DOHH2 (cell line): ENCODE results near the gene KCNH6.

Experiments used
- H3F3A ChIP-seq: fragments of 200-600 bp; sonication (generic), shearing (Covaris generic); 2 replicates; pipeline ENCODE4 v1.6.0; 2016; ENCODE audit warnings: antibody characterized with exemption, mild to moderate bottlenecking; ENCODE audit not compliant: control insufficient read depth, insufficient read depth
- H3K27ac ChIP-seq: fragments of 200-600 bp; sonication (generic); 2 replicates; pipeline ENCODE4 v1.5.1; 2014; ENCODE audit warnings: low read depth, mild to moderate bottlenecking, low read length, moderate library complexity
- H3K27me3 ChIP-seq: fragments of 200-600 bp; sonication (generic); 2 replicates; pipeline ENCODE4 v1.6.1; 2014; ENCODE audit warnings: mild to moderate bottlenecking, low read length, mixed read lengths; ENCODE audit not compliant: control insufficient read depth
- H3K36me3 ChIP-seq: fragments of 200-600 bp; sonication (generic); 2 replicates; pipeline ENCODE4 v1.6.1; 2014; ENCODE audit warnings: mild to moderate bottlenecking, low read length, moderate library complexity, mixed read lengths; ENCODE audit not compliant: control insufficient read depth
- H3K4me1 ChIP-seq: fragments of 200-600 bp; sonication (generic); 2 replicates; pipeline ENCODE4 v1.6.1; 2014; ENCODE audit warnings: mild to moderate bottlenecking, low read length, mixed read lengths; ENCODE audit not compliant: control insufficient read depth
- H3K4me2 ChIP-seq: fragments of 200-600 bp; sonication (generic); 2 replicates; pipeline ENCODE4 v1.6.0; 2014; ENCODE audit warnings: mild to moderate bottlenecking, low read length, moderate library complexity
- H3K4me3 ChIP-seq: fragments of 200-600 bp; sonication (generic); 2 replicates; pipeline ENCODE4 v1.5.1; 2014; ENCODE audit warnings: mild to moderate bottlenecking, low read length, mixed read lengths
- H3K79me2 ChIP-seq: fragments of 200-600 bp; sonication (generic); 2 replicates; pipeline ENCODE4 v1.6.1; 2014; ENCODE audit warnings: mild to moderate bottlenecking, low read length, mixed read lengths; ENCODE audit not compliant: control insufficient read depth
- H3K9me2 ChIP-seq: fragments of 200-600 bp; sonication (generic); replicated peaks from 2 replicates; pipeline ENCODE4 v1.6.1; 2014; ENCODE audit warnings: mild to moderate bottlenecking, low read length, mixed read lengths; ENCODE audit not compliant: control insufficient read depth
- H3K9me3 ChIP-seq: fragments of 200-600 bp; sonication (generic); 2 replicates; pipeline ENCODE4 v1.6.1; 2014; ENCODE audit warnings: antibody characterized with exemption, low read length, mixed read lengths; ENCODE audit not compliant: control insufficient read depth, insufficient read depth
- H4K20me1 ChIP-seq: fragments of 200-600 bp; sonication (generic); 2 replicates; pipeline ENCODE4 v1.6.0; 2014; ENCODE audit warnings: low read depth, mild to moderate bottlenecking, antibody characterized with exemption, low read length, moderate library complexity; ENCODE audit not compliant: control insufficient read depth, insufficient read depth
- EZH2phosphoT487 ChIP-seq: fragments of 200-600 bp; sonication (generic); IDR thresholded peaks from 2 replicates; pipeline ENCODE4 v1.6.1; 2017; ENCODE audit warnings: borderline replicate concordance, mild to moderate bottlenecking, antibody characterized with exemption, low read length, moderate library complexity, mixed read lengths
- TF ChIP-seq, protein P1 (sequence below): fragments of 200-600 bp; sonication (generic); IDR thresholded peaks from one replicate; pipeline ENCODE4 v1.5.1; 2014; ENCODE audit warnings: antibody characterized with exemption, mild to moderate bottlenecking, low read depth, low read length; ENCODE audit not compliant: poor library complexity, severe bottlenecking

Gene KCNH6

GRCh38 chr17:63546308-63547082 is 23.3 kb downstream of the KCNH6 start:
- no peak overlapping the region for H3K27ac ChIP-seq
- H3K4me2 ChIP-seq = no peak overlapping the region
- no peaks in the 10 kb centered on the region for H3K27me3 ChIP-seq
- H4K20me1 ChIP-seq = no peaks in the 10 kb centered on the region
- peaks cover 6% of the 10 kb centered on the region for H3K36me3 ChIP-seq
- H3K9me2 ChIP-seq = no peaks in the 10 kb centered on the region
- no peak for TF ChIP-seq EZH2phosphoT487
- TF ChIP-seq, protein P1, sequence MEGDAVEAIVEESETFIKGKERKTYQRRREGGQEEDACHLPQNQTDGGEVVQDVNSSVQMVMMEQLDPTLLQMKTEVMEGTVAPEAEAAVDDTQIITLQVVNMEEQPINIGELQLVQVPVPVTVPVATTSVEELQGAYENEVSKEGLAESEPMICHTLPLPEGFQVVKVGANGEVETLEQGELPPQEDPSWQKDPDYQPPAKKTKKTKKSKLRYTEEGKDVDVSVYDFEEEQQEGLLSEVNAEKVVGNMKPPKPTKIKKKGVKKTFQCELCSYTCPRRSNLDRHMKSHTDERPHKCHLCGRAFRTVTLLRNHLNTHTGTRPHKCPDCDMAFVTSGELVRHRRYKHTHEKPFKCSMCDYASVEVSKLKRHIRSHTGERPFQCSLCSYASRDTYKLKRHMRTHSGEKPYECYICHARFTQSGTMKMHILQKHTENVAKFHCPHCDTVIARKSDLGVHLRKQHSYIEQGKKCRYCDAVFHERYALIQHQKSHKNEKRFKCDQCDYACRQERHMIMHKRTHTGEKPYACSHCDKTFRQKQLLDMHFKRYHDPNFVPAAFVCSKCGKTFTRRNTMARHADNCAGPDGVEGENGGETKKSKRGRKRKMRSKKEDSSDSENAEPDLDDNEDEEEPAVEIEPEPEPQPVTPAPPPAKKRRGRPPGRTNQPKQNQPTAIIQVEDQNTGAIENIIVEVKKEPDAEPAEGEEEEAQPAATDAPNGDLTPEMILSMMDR = no peak
- H3K9me3 ChIP-seq = no peaks in the 10 kb centered on the region
- no peaks in the 10 kb centered on the region for H3F3A ChIP-seq
- H3K4me1 ChIP-seq = peaks cover 5% of the 10 kb centered on the region
- H3K79me2 ChIP-seq = peaks cover 21% of the 10 kb centered on the region
- no peak overlapping the region for H3K4me3 ChIP-seq

GRCh38 chr17:63547083-63547523 is 23.9 kb downstream of the KCNH6 start:
- Histone ChIP-seq H3K9me3 (no peaks in the 10 kb centered on the region), H3F3A (no peaks in the 10 kb centered on the region), H3K9me2 (no peaks in the 10 kb centered on the region), H3K4me3 (no peak overlapping the region), H3K4me2 (no peak overlapping the region), H3K4me1 (peaks cover 7% of the 10 kb centered on the region), H3K27ac (no peak overlapping the region), H4K20me1 (no peaks in the 10 kb centered on the region), H3K27me3 (no peaks in the 10 kb centered on the region), H3K79me2 (peaks cover 26% of the 10 kb centered on the region), H3K36me3 (peaks cover 8% of the 10 kb centered on the region)
- TF ChIP-seq, protein P1 = no peak
- no peak for TF ChIP-seq EZH2phosphoT487

GRCh38 chr17:63549289-63549945 is 26.3 kb downstream of the KCNH6 start:
- Histone ChIP-seq H3K9me3 (no peaks in the 10 kb centered on the region), H4K20me1 (peaks cover 19% of the 10 kb centered on the region; the same call in 1 of the 2 replicates), H3F3A (no peaks in the 10 kb centered on the region), H3K9me2 (no peaks in the 10 kb centered on the region), H3K4me2 (peak overlapping the region; percentile 83), H3K79me2 (peaks cover 49% of the 10 kb centered on the region), H3K4me3 (peak overlapping the region; percentile 84), H3K27me3 (no peaks in the 10 kb centered on the region), H3K27ac (peak overlapping the region; percentile 73), H3K36me3 (peaks cover 27% of the 10 kb centered on the region), H3K4me1 (peaks cover 20% of the 10 kb centered on the region)
- TF ChIP-seq, protein P1 = no peak
- no peak for TF ChIP-seq EZH2phosphoT487
